OCI-LY3 (cell line): Measurements from ENCODE around the gene UGT2A3.

Experiments
- CTCF ChIP-seq: fragments of 200-600, 300-600 bp; sonication (generic); IDR thresholded peaks from 2 replicates; pipeline ENCODE4 v1.5.1; 2014; ENCODE audit warnings: antibody characterized with exemption, low read length, low read depth
- EZH2phosphoT487 ChIP-seq: fragments of 200-600 bp; shearing (Covaris generic); IDR thresholded peaks from 2 replicates; pipeline ENCODE4 v1.6.1; 2018; ENCODE audit warnings: antibody characterized with exemption, mixed run types, low read depth

GRCh38 chr4:68883870-68884269 lies 67.7 kb downstream of the UGT2A3 start:
- TF ChIP-seq CTCF, result no peak
- no peak for TF ChIP-seq EZH2phosphoT487
